NCI-H1092 treated with DMSO at 0.1 percent for 48 hours (cell line): ENCODE results near the gene KRT80.
A peak's percentile ranks its signal among the peaks of the same experiment; 100 is the strongest.

Source experiments
- DNase-seq: peaks from one replicate; lab custom pipeline; 2025; lab: John Stamatoyannopoulos, UW

Gene KRT80

GRCh38 chr12:52198454-52199215 is 6.8 kb upstream of the KRT80 start:
- DNase-seq = no peak

GRCh38 chr12:52197371-52198231 is 5.8 kb upstream of the KRT80 start:
- DNase-seq = peak; percentile 14

- DNase-seq = no peak
Observed at GRCh38 chr12:52195065-52195730, 3.4 kb upstream of the KRT80 start.

- DNase-seq = no peak
Observed at GRCh38 chr12:52193991-52194390, 2.2 kb upstream of the KRT80 start.

- no peak for DNase-seq
Observed at GRCh38 chr12:52193532-52193931, 1.7 kb upstream of the KRT80 start.

- DNase-seq = no peak
Observed at GRCh38 chr12:52190860-52191729, 719 bp downstream of the KRT80 start.

GRCh38 chr12:52189376-52190174 is 2.2 kb downstream of the KRT80 start:
- DNase-seq = no peak

GRCh38 chr12:52188658-52189057 is 3.2 kb downstream of the KRT80 start:
- DNase-seq = no peak

GRCh38 chr12:52187640-52188039 is 4.2 kb downstream of the KRT80 start:
- no peak for DNase-seq

GRCh38 chr12:52187206-52187605 is 4.6 kb downstream of the KRT80 start:
- DNase-seq = no peak

- no peak for DNase-seq
Observed at GRCh38 chr12:52186118-52186840, 5.5 kb downstream of the KRT80 start.

- DNase-seq = no peak
Observed at GRCh38 chr12:52185400-52185967, 6.3 kb downstream of the KRT80 start.

GRCh38 chr12:52184813-52185212 is 7.0 kb downstream of the KRT80 start:
- DNase-seq = no peak

- no peak for DNase-seq
Observed at GRCh38 chr12:52183971-52184370, 7.8 kb downstream of the KRT80 start.

GRCh38 chr12:52183544-52183910 is 8.3 kb downstream of the KRT80 start:
- DNase-seq = no peak

GRCh38 chr12:52182898-52183543 is 8.8 kb downstream of the KRT80 start:
- peak; percentile 20 for DNase-seq

- DNase-seq = peak; percentile 59
Observed at GRCh38 chr12:52182384-52182783, 9.4 kb downstream of the KRT80 start.

- DNase-seq = peak; percentile 50
Observed at GRCh38 chr12:52181746-52182145, 10.1 kb downstream of the KRT80 start.

GRCh38 chr12:52180971-52181628 is 10.7 kb downstream of the KRT80 start:
- DNase-seq = no peak
